Measurements from ENCODE around the gene CPNE4. TPM values are rescaled to one million over a fixed set of nuclear protein-coding genes. Genes with fewer than 3 reads are reported as not detected.

CPNE4 gene
- total RNA-seq, 2 donors from 2014 or later, result 0.16 TPM; not detected in 1

- no peak overlapping the region for H3K9ac ChIP-seq (ENCODE audit: low read depth in 2 of 2, low read length in 2 of 2)
- intact Hi-C loops (cut with DNase I), result no loop called here
- no peak for DNase-seq
- H3K4me1 ChIP-seq, result no peaks in the 10 kb centered on the region
- no peaks in the 10 kb centered on the region for H3K27me3 ChIP-seq
- H3K27ac ChIP-seq, result no peak overlapping the region
- no peak for TF ChIP-seq CTCF (IDR thresholded peaks at IDR 0.05)
- no peaks in the 10 kb centered on the region for H3K36me3 ChIP-seq
- H3K9me3 ChIP-seq, result no peaks in the 10 kb centered on the region
- no peak overlapping the region for H3K4me3 ChIP-seq
Measured at GRCh38 chr3:131704098-131704497, 330.7 kb downstream of the CPNE4 start.

- Histone ChIP-seq H3K9me3 (no peaks in the 10 kb centered on the region), H3K27ac (no peak overlapping the region), H3K4me1 (no peaks in the 10 kb centered on the region), H3K27me3 (no peaks in the 10 kb centered on the region), H3K36me3 (no peaks in the 10 kb centered on the region), H3K4me3 (no peak overlapping the region), H3K9ac (ENCODE audit: low read depth in 2 of 2, low read length in 2 of 2) (no peak overlapping the region)
- intact Hi-C loops (cut with DNase I), result no loop called here
- DNase-seq, result no peak
- no peak for TF ChIP-seq CTCF (IDR thresholded peaks at IDR 0.05)
Measured at GRCh38 chr3:131702146-131702545, 332.7 kb downstream of the CPNE4 start.

- no peak overlapping the region for H3K4me3 ChIP-seq
- DNase-seq, result no peak
- H3K9me3 ChIP-seq, result no peaks in the 10 kb centered on the region
- H3K27ac ChIP-seq, result no peak overlapping the region
- intact Hi-C loops (cut with DNase I), result no loop called here
- TF ChIP-seq CTCF (IDR thresholded peaks at IDR 0.05), result no peak
- no peaks in the 10 kb centered on the region for H3K27me3 ChIP-seq
- no peaks in the 10 kb centered on the region for H3K4me1 ChIP-seq
- no peak overlapping the region for H3K9ac ChIP-seq (ENCODE audit: low read depth in 2 of 2, low read length in 2 of 2)
- H3K36me3 ChIP-seq, result no peaks in the 10 kb centered on the region
Measured at GRCh38 chr3:131701153-131701770, 333.6 kb downstream of the CPNE4 start.

- Histone ChIP-seq H3K4me3 (no peak overlapping the region), H3K27ac (no peak overlapping the region), H3K9ac (ENCODE audit: low read depth in 2 of 2, low read length in 2 of 2) (no peak overlapping the region), H3K4me1 (no peaks in the 10 kb centered on the region), H3K9me3 (no peaks in the 10 kb centered on the region), H3K36me3 (no peaks in the 10 kb centered on the region), H3K27me3 (no peaks in the 10 kb centered on the region)
- DNase-seq, result no peak
- TF ChIP-seq CTCF (IDR thresholded peaks at IDR 0.05), result no peak
- intact Hi-C loops (cut with DNase I), result no loop called here
Measured at GRCh38 chr3:131699001-131699400, 335.8 kb downstream of the CPNE4 start.

- TF ChIP-seq CTCF (IDR thresholded peaks at IDR 0.05), result no peak
- Histone ChIP-seq H3K4me3 (no peak overlapping the region), H3K27me3 (no peaks in the 10 kb centered on the region), H3K27ac (no peak overlapping the region), H3K36me3 (no peaks in the 10 kb centered on the region), H3K9me3 (no peaks in the 10 kb centered on the region), H3K4me1 (no peaks in the 10 kb centered on the region), H3K9ac (ENCODE audit: low read depth in 2 of 2, low read length in 2 of 2) (no peak overlapping the region)
- DNase-seq, result no peak
- intact Hi-C loops (cut with DNase I), result no loop called here
Measured at GRCh38 chr3:131694376-131694775, 340.4 kb downstream of the CPNE4 start.
